ENCODE results near the gene GPR89A. TPM values are rescaled to one million over a fixed set of nuclear protein-coding genes. Genes with fewer than 3 reads are reported as not detected.
"Not testable (repeated sequence)": the region's sequence is repeated elsewhere in the genome, so short reads cannot be mapped to it uniquely, and the experiment has no call there.

Gene GPR89A
- polyA plus RNA-seq, 10 donors = 9.7 to 19.1 (median 14.1) TPM

GRCh38 chr1:145716641-145717345, 109.0 kb downstream of the GPR89A start:
- no peak for DNase-seq

- no peak for DNase-seq
Observed at GRCh38 chr1:145717833-145718232, 110.0 kb downstream of the GPR89A start.

GRCh38 chr1:145718465-145718864, 110.7 kb downstream of the GPR89A start:
- DNase-seq = not testable (repeated sequence)

- no peak for DNase-seq
Observed at GRCh38 chr1:145719230-145720079, 111.7 kb downstream of the GPR89A start, which contains the start of gene CD160. Gene CD160, plus strand, starts transcription at chr1:145719499. Its CDS starts 8,829 bp downstream, at chr1:145728328.

Other genes with a start within 250 kb of the GPR89A start
- 1 to 10 TPM; 2.4 to 5.9 (median 3.3) TPM for gene NBPF20, start 182.4 kb upstream of the GPR89A start, polyA plus RNA-seq (ENCODE audit: insufficient read length in 10 of 10)
- gene PDZK1, start 99.4 kb downstream of the GPR89A start, polyA plus RNA-seq (ENCODE audit: insufficient read length in 10 of 10) = 1 to 10 TPM in 4 of 10 donors, under 1 TPM in 6; 0.34 to 1.5 (median 0.91) TPM
- gene CD160, start 111.5 kb downstream of the GPR89A start, polyA plus RNA-seq (ENCODE audit: insufficient read length in 10 of 10) = 1 to 10 TPM in 4 of 10 donors, under 1 TPM in 6; 0.25 to 1.8 (median 0.62) TPM
- gene RNF115, start 216.1 kb downstream of the GPR89A start, polyA plus RNA-seq (ENCODE audit: insufficient read length in 10 of 10) = 10 to 100 TPM; 11.2 to 21.2 (median 15.5) TPM
- gene POLR3C, start 216.2 kb downstream of the GPR89A start, polyA plus RNA-seq (ENCODE audit: insufficient read length in 10 of 10) = 10 to 100 TPM; 18.2 to 22.9 (median 21.0) TPM
- gene NUDT17, start 237.6 kb downstream of the GPR89A start, polyA plus RNA-seq (ENCODE audit: insufficient read length in 10 of 10) = 10 to 100 TPM in 8 of 10 donors, 1 to 10 TPM in 2; 8.4 to 17.9 (median 12.9) TPM

All from muscle of back (tissue), 11 donors.